Uterus (tissue), 2 donors: Measurements from ENCODE around the gene CCDC201.

Source experiments
- POLR2A ChIP-seq, 2 donors: fragments of 450-650 bp; IDR thresholded peaks; one replicate each; pipeline ENCODE4 v1.6.1; 2016; ENCODE audit warnings: antibody characterized with exemption in 2 of 2, mild to moderate bottlenecking in 1 of 2, moderate library complexity in 1 of 2
- TF ChIP-seq, protein P1 (sequence below), 4 experiments: fragments of 200-600 bp in 2 of 4; fragments of 450-650 bp in 2 of 4; sonication (generic) in 2 of 4; IDR thresholded peaks; one replicate each; pipeline ENCODE4 v1.5.1; 2016 to 2019; ENCODE audit warnings: antibody characterized with exemption in 4 of 4, mild to moderate bottlenecking in 2 of 4, moderate library complexity in 1 of 4

GRCh38 chr7:45869426-45869825, 3.5 kb downstream of the CCDC201 start:
- TF ChIP-seq, protein P1, sequence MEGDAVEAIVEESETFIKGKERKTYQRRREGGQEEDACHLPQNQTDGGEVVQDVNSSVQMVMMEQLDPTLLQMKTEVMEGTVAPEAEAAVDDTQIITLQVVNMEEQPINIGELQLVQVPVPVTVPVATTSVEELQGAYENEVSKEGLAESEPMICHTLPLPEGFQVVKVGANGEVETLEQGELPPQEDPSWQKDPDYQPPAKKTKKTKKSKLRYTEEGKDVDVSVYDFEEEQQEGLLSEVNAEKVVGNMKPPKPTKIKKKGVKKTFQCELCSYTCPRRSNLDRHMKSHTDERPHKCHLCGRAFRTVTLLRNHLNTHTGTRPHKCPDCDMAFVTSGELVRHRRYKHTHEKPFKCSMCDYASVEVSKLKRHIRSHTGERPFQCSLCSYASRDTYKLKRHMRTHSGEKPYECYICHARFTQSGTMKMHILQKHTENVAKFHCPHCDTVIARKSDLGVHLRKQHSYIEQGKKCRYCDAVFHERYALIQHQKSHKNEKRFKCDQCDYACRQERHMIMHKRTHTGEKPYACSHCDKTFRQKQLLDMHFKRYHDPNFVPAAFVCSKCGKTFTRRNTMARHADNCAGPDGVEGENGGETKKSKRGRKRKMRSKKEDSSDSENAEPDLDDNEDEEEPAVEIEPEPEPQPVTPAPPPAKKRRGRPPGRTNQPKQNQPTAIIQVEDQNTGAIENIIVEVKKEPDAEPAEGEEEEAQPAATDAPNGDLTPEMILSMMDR (IDR thresholded peaks at IDR 0.05): no peak
- TF ChIP-seq POLR2A (IDR thresholded peaks at IDR 0.05): no peak
